GM12878 (cell line): ENCODE measurements around the gene SESTD1. TPM values are rescaled to one million over a fixed set of nuclear protein-coding genes. Genes with fewer than 3 reads are reported as not detected.

ENCODE experiments used
- ATAC-seq: fragments of 200-7000 bp; cut with Tn5 transposase; 3 replicates; pipeline ENCODE4 v1.9.1; 2020; ENCODE audit warnings: mild to moderate bottlenecking, moderate library complexity
- BruUV-seq: library from RNA; stranded (reverse); fragments of 400-500 nt; replicated peaks from 2 replicates; lab custom pipeline; 2021; lab: Mats Ljungman, UMichigan
- CTCF ChIA-PET: fragments of 300-600 bp; sonication (Branson Sonifier 250); formaldehyde crosslinking; extraction: SDS; loops from one replicate; lab custom pipeline; 2021; ENCODE audit warnings: inconsistent platforms; lab: Yijun Ruan, JAX
- POLR2A ChIA-PET: fragments of 350-600 bp; formaldehyde crosslinking; extraction: SDS; loops from one replicate; lab custom pipeline; 2021; ENCODE audit warnings: inconsistent platforms; lab: Charles Lee
- RAD21 ChIA-PET: fragments of 300-600 bp; sonication (Branson Sonifier 250); formaldehyde crosslinking; loops from one replicate; lab custom pipeline; 2023; ENCODE audit warnings: antibody characterized with exemption; ENCODE audit not compliant: unreplicated experiment; lab: Charles Lee
- SMC1A ChIA-PET: fragments of 300-600 bp; sonication (Branson Sonifier 250); formaldehyde crosslinking; loops from one replicate; lab custom pipeline; 2023; ENCODE audit not compliant: unreplicated experiment, uncharacterized antibody; lab: Charles Lee
- DNase-seq: peaks from one replicate; pipeline ENCODE4 v3.0.0-alpha.2; 2011; ENCODE audit warnings: low read depth, low spot score
- FAIRE-seq: peaks from 3 replicates; lab custom pipeline; 2011; peaks lifted over from hg19 to GRCh38; lab: Jason Lieb, UNC
- H2AFZ ChIP-seq: 2 replicates; pipeline ENCODE4 v1.6.0; 2011; ENCODE audit warnings: low read depth, low read length, control low read depth; ENCODE audit not compliant: control insufficient read depth
- H3K27ac ChIP-seq: 2 replicates; pipeline ENCODE4 v1.5.1; 2011; ENCODE audit warnings: control low read depth; ENCODE audit not compliant: control insufficient read depth, insufficient read depth
- H3K27me3 ChIP-seq, 2 experiments: replicated peaks in 1 of 2; 2 replicates each; pipeline versions ENCODE4 v1.6.0 to v1.6.1; 2011; ENCODE audit warnings: low read length in 1 of 2; ENCODE audit not compliant: control insufficient read depth in 2 of 2, insufficient read depth in 2 of 2
- H3K36me3 ChIP-seq, 2 experiments: 2 replicates each; pipeline ENCODE4 v1.5.1; 2011; ENCODE audit warnings: low read length in 1 of 2; ENCODE audit not compliant: control insufficient read depth in 2 of 2, insufficient read depth in 2 of 2
- H3K4me1 ChIP-seq: 2 replicates; pipeline ENCODE4 v1.6.1; 2011; ENCODE audit warnings: mild to moderate bottlenecking, low read length, moderate library complexity, mixed read lengths; ENCODE audit not compliant: control insufficient read depth, insufficient read depth
- H3K4me2 ChIP-seq: 2 replicates; pipeline ENCODE4 v1.6.0; 2011; ENCODE audit warnings: control low read depth; ENCODE audit not compliant: control insufficient read depth, insufficient read depth
- H3K4me3 ChIP-seq: fragments of 200-600 bp; sonication (generic); 2 replicates; pipeline ENCODE4 v1.5.1; 2016
- H3K79me2 ChIP-seq: 2 replicates; pipeline ENCODE4 v1.6.0; 2011; ENCODE audit warnings: low read length; ENCODE audit not compliant: control insufficient read depth, insufficient read depth
- H3K9ac ChIP-seq: 2 replicates; pipeline ENCODE4 v1.8.0; 2011; ENCODE audit warnings: low read length, control low read depth, mixed read lengths; ENCODE audit not compliant: control insufficient read depth, insufficient read depth
- H3K9me3 ChIP-seq: replicated peaks from 3 replicates; pipeline ENCODE4 v1.5.1; 2011; ENCODE audit warnings: mild to moderate bottlenecking, low read length; ENCODE audit not compliant: control insufficient read depth, insufficient read depth
- H4K20me1 ChIP-seq: 2 replicates; pipeline ENCODE4 v1.6.0; 2011; ENCODE audit not compliant: control insufficient read depth, insufficient read depth
- BCL11A ChIP-seq: IDR thresholded peaks from 2 replicates; pipeline ENCODE4 v1.6.1; 2011; ENCODE audit warnings: low read depth, low read length
- GATAD2B ChIP-seq: fragments of 450-650 bp; conservative IDR thresholded peaks from 2 replicates; pipeline ENCODE4 v1.6.1; 2017; ENCODE audit warnings: low read depth, mild to moderate bottlenecking, moderate library complexity
- NFXL1 ChIP-seq: fragments of 450-650 bp; IDR thresholded peaks from 2 replicates; pipeline ENCODE4 v1.6.1; 2017; ENCODE audit warnings: antibody characterized with exemption, mild to moderate bottlenecking, borderline replicate concordance
- PBX3 ChIP-seq: IDR thresholded peaks from 2 replicates; pipeline ENCODE4 v1.6.1; 2011; ENCODE audit warnings: mild to moderate bottlenecking, low read depth, low read length, moderate library complexity; ENCODE audit not compliant: insufficient replicate concordance
- PRDM15 ChIP-seq: fragments of 450-650 bp; formaldehyde crosslinking; IDR thresholded peaks from 2 replicates; pipeline ENCODE4 v1.4.0; 2020; ENCODE audit warnings: mild to moderate bottlenecking, moderate library complexity
- RAD21 ChIP-seq: IDR thresholded peaks from 2 replicates; pipeline ENCODE4 v1.6.1; 2011; ENCODE audit warnings: mild to moderate bottlenecking, low read depth, low read length, moderate library complexity; ENCODE audit not compliant: insufficient read depth
- RBBP5 ChIP-seq: fragments of 200-600 bp; sonication (generic); conservative IDR thresholded peaks from 2 replicates; pipeline ENCODE4 v1.6.1; 2016
- ZNF207 ChIP-seq: fragments of 450-650 bp; IDR thresholded peaks from 2 replicates; pipeline ENCODE4 v1.6.1; 2014; ENCODE audit warnings: antibody characterized with exemption, mild to moderate bottlenecking, borderline replicate concordance
- WGBS: methylation state at CpG from one replicate; pipeline ENCODE4 v1.1.6; 2016; ENCODE audit warnings: low lambda C conversion rate; ENCODE audit not compliant: insufficient replicate concordance, insufficient coverage; ENCODE audit errors: missing lambda C conversion rate; 5-methylcytosine and 5-hydroxymethylcytosine counted together
- in situ Hi-C: fragments of 300-500 bp; cut with MboI; formaldehyde crosslinking; loops from 9 replicates; pipeline ENCODE4 v1.14.3; 2018; ENCODE audit warnings: mixed read lengths
- intact Hi-C: fragments of 100-400 bp; cut with micrococcal nuclease; formaldehyde crosslinking; loops from one replicate; pipeline ENCODE4 v1.14.2; 2022; ENCODE audit not compliant: unreplicated experiment
- polyA plus RNA-seq, 11 experiments: library from polyadenylated mRNA; depleted of rRNA in 4 of 11; unstranded in 6 of 11; stranded (reverse) in 5 of 11; fragments of >200 nt; fragmentation: Nextera tagmentation in 4 of 11; fragmentation: Illumina TruSeq in 1 of 11; extraction: Ambion mirVana in 4 of 11; extraction: Trizol in 1 of 11; gene quantifications; 1 replicate in 1 of 11; 2 replicates in 10 of 11; pipeline versions ENCODE4 v1.2.1 to v1.2.3, GENCODE V29; 2011 to 2016; ENCODE audit warnings: inconsistent platforms in 2 of 11, missing spikeins in 2 of 11, low read depth in 1 of 11
- total RNA-seq, 4 experiments: library from RNA; depleted of rRNA in 3 of 4; stranded (reverse); fragments of >200 nt in 3 of 4; fragmentation: Illumina TruSeq in 1 of 4; extraction: Trizol in 1 of 4; gene quantifications; 2 replicates each; pipeline versions ENCODE4 v1.2.1 to v1.2.3, GENCODE V29; 2013 to 2021
- TF ChIP-seq, protein P1 (sequence below): fragments of 450-650 bp; IDR thresholded peaks from 2 replicates; pipeline ENCODE4 v1.6.1; 2017; ENCODE audit warnings: mild to moderate bottlenecking
- TF ChIP-seq, protein P2 (sequence below): IDR thresholded peaks from 2 replicates; pipeline ENCODE4 v1.6.1; 2012; ENCODE audit warnings: mild to moderate bottlenecking, low read depth, low read length

SESTD1 gene
- total and polyA plus RNA-seq, 10 of the 15 experiments (the other 5 are each of a cell fraction or from before 2014, with no cell fraction given) = 4.4 to 22.7 (median 9.5) TPM

- Histone ChIP-seq H3K4me2 (no peak overlapping the region), H3K9ac (no peak overlapping the region), H3K36me3 (no peaks in the 10 kb centered on the region), H3K4me1 (no peaks in the 10 kb centered on the region), H3K4me3 (no peak overlapping the region), H3K79me2 (no peaks in the 10 kb centered on the region), H3K27me3 (no peaks in the 10 kb centered on the region), H4K20me1 (no peaks in the 10 kb centered on the region), H3K9me3 (no peaks in the 10 kb centered on the region), H2AFZ (no peak overlapping the region), H3K27ac (no peak overlapping the region)
- ATAC-seq = no peak
- ChIA-PET POLR2A (no interaction called here), CTCF (interaction anchor here (0.7 to 2.9 kb wide), 4 partner anchors 19 to 161 kb away, joined by 3 to 7 read pairs (median 4); no protein-coding TSS in a partner anchor), RAD21 (interaction anchor here (0.9 kb wide), 1 partner anchor 16 kb away, joined by 3 read pairs; no protein-coding TSS in a partner anchor), SMC1A (interaction anchor here (1.3 kb wide), 1 partner anchor 21 kb away, joined by 4 read pairs; no protein-coding TSS in a partner anchor)
- 80% methylated on average over 6 of the region's 6 CpGs for WGBS
- intact Hi-C loops (no loop called here), in situ Hi-C loops (no loop called here)
- no peak for DNase-seq
- FAIRE-seq = no peak
- no TSS peak for BruUV-seq
- TF ChIP-seq, protein P1, sequence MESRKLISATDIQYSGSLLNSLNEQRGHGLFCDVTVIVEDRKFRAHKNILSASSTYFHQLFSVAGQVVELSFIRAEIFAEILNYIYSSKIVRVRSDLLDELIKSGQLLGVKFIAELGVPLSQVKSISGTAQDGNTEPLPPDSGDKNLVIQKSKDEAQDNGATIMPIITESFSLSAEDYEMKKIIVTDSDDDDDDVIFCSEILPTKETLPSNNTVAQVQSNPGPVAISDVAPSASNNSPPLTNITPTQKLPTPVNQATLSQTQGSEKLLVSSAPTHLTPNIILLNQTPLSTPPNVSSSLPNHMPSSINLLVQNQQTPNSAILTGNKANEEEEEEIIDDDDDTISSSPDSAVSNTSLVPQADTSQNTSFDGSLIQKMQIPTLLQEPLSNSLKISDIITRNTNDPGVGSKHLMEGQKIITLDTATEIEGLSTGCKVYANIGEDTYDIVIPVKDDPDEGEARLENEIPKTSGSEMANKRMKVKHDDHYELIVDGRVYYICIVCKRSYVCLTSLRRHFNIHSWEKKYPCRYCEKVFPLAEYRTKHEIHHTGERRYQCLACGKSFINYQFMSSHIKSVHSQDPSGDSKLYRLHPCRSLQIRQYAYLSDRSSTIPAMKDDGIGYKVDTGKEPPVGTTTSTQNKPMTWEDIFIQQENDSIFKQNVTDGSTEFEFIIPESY = no peak
- TF ChIP-seq GATAD2B = no peak
- TF ChIP-seq PRDM15 (CRISPR knock-in tag) = no peak
- TF ChIP-seq RAD21 = no peak
- TF ChIP-seq, protein P2, sequence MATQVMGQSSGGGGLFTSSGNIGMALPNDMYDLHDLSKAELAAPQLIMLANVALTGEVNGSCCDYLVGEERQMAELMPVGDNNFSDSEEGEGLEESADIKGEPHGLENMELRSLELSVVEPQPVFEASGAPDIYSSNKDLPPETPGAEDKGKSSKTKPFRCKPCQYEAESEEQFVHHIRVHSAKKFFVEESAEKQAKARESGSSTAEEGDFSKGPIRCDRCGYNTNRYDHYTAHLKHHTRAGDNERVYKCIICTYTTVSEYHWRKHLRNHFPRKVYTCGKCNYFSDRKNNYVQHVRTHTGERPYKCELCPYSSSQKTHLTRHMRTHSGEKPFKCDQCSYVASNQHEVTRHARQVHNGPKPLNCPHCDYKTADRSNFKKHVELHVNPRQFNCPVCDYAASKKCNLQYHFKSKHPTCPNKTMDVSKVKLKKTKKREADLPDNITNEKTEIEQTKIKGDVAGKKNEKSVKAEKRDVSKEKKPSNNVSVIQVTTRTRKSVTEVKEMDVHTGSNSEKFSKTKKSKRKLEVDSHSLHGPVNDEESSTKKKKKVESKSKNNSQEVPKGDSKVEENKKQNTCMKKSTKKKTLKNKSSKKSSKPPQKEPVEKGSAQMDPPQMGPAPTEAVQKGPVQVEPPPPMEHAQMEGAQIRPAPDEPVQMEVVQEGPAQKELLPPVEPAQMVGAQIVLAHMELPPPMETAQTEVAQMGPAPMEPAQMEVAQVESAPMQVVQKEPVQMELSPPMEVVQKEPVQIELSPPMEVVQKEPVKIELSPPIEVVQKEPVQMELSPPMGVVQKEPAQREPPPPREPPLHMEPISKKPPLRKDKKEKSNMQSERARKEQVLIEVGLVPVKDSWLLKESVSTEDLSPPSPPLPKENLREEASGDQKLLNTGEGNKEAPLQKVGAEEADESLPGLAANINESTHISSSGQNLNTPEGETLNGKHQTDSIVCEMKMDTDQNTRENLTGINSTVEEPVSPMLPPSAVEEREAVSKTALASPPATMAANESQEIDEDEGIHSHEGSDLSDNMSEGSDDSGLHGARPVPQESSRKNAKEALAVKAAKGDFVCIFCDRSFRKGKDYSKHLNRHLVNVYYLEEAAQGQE = no peak
- no peak for TF ChIP-seq PBX3
- TF ChIP-seq ZNF207 = no peak
- TF ChIP-seq BCL11A = no peak
- TF ChIP-seq NFXL1 = no peak
- TF ChIP-seq RBBP5 = no peak
Measured at GRCh38 chr2:179273461-179273962, 8.9 kb upstream of the SESTD1 start.
